ENCODE measurements around the gene OR56A3. TPM values are rescaled to one million over a fixed set of nuclear protein-coding genes. Genes with fewer than 3 reads are reported as not detected.

OR56A3 gene
- total and polyA plus RNA-seq, 10 of the 15 experiments (the other 5 are each of a cell fraction or from before 2014, with no cell fraction given), result not detected

GRCh38 chr11:5923427-5923776 is 18.6 kb upstream of the OR56A3 start:
- RAD21 ChIA-PET (ENCODE audit: unreplicated experiment), result no interaction called here
- Histone ChIP-seq H3K4me1 (ENCODE audit: control insufficient read depth, insufficient read depth, low read length) (peaks cover 3% of the 10 kb centered on the region; the same call in 1 of the 2 replicates), H2AFZ (ENCODE audit: control insufficient read depth, low read depth, low read length) (no peak overlapping the region), H3K36me3 (ENCODE audit: control insufficient read depth in 2 of 2, insufficient read depth in 2 of 2, low read length in 1 of 2) (no peaks in the 10 kb centered on the region), H3K79me2 (ENCODE audit: control insufficient read depth, insufficient read depth, low read length) (no peaks in the 10 kb centered on the region), H3K4me3 (no peak overlapping the region), H3K27me3 (replicated peaks in 1 of 2; ENCODE audit: control insufficient read depth in 2 of 2, insufficient read depth in 2 of 2, low read length in 1 of 2) (no peaks in the 10 kb centered on the region), H3K27ac (ENCODE audit: control insufficient read depth, insufficient read depth) (no peak overlapping the region; the same call in 1 of the 2 replicates), H3K9me3 (replicated peaks; ENCODE audit: control insufficient read depth, insufficient read depth, low read length) (peaks cover 1% of the 10 kb centered on the region; the same call in 1 of the 3 replicates), H4K20me1 (ENCODE audit: control insufficient read depth, insufficient read depth) (no peaks in the 10 kb centered on the region), H3K9ac (ENCODE audit: control insufficient read depth, insufficient read depth, low read length) (no peak overlapping the region), H3K4me2 (ENCODE audit: control insufficient read depth, insufficient read depth) (no peak overlapping the region)
- ATAC-seq (peak; percentile 72), DNase-seq (ENCODE audit: low read depth, low spot score) (no peak), FAIRE-seq (no peak)
- CTCF ChIA-PET, result no interaction called here
- POLR2A ChIA-PET, result no interaction called here
- BruUV-seq (replicated peaks), result no TSS peak
- SMC1A ChIA-PET (ENCODE audit: uncharacterized antibody, unreplicated experiment), result no interaction called here
- in situ Hi-C loops (cut with MboI), result no loop called here
- intact Hi-C loops (cut with micrococcal nuclease; ENCODE audit: unreplicated experiment), result no loop called here
- TF ChIP-seq TARDBP (IDR thresholded peaks at IDR 0.05; ENCODE audit: borderline replicate concordance), result no peak
- no peak for TF ChIP-seq ZSCAN29 (IDR thresholded peaks at IDR 0.05)
- TF ChIP-seq CREB1 (IDR thresholded peaks at IDR 0.05; ENCODE audit: low read depth), result no peak
- no peak for TF ChIP-seq CREM (IDR thresholded peaks at IDR 0.05; ENCODE audit: low read depth)
- no peak for TF ChIP-seq SMAD5 (IDR thresholded peaks at IDR 0.05; ENCODE audit: low read depth)
- TF ChIP-seq, protein P1, sequence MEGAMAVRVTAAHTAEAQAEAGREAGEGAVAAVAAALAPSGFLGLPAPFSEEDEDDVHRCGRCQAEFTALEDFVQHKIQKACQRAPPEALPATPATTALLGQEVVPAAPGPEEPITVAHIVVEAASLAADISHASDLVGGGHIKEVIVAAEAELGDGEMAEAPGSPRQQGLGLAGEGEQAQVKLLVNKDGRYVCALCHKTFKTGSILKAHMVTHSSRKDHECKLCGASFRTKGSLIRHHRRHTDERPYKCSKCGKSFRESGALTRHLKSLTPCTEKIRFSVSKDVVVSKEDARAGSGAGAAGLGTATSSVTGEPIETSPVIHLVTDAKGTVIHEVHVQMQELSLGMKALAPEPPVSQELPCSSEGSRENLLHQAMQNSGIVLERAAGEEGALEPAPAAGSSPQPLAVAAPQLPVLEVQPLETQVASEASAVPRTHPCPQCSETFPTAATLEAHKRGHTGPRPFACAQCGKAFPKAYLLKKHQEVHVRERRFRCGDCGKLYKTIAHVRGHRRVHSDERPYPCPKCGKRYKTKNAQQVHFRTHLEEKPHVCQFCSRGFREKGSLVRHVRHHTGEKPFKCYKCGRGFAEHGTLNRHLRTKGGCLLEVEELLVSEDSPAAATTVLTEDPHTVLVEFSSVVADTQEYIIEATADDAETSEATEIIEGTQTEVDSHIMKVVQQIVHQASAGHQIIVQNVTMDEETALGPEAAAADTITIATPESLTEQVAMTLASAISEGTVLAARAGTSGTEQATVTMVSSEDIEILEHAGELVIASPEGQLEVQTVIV (IDR thresholded peaks at IDR 0.05; ENCODE audit: borderline replicate concordance, partially characterized antibody), result no peak
- no peak for TF ChIP-seq ETV6 (conservative IDR thresholded peaks at IDR 0.05 in 1 of 2, IDR thresholded peaks at IDR 0.05 in 1 of 2; ENCODE audit: borderline replicate concordance in 1 of 2, low read depth in 1 of 2)

- Histone ChIP-seq H3K27ac (ENCODE audit: control insufficient read depth, insufficient read depth) (no peak overlapping the region; the same call in 1 of the 2 replicates), H3K4me3 (no peak overlapping the region), H4K20me1 (ENCODE audit: control insufficient read depth, insufficient read depth) (no peaks in the 10 kb centered on the region), H3K9ac (ENCODE audit: control insufficient read depth, insufficient read depth, low read length) (no peak overlapping the region), H3K36me3 (ENCODE audit: control insufficient read depth in 2 of 2, insufficient read depth in 2 of 2, low read length in 1 of 2) (no peaks in the 10 kb centered on the region), H3K9me3 (replicated peaks; ENCODE audit: control insufficient read depth, insufficient read depth, low read length) (peaks cover 1% of the 10 kb centered on the region; the same call in 1 of the 3 replicates), H3K4me2 (ENCODE audit: control insufficient read depth, insufficient read depth) (no peak overlapping the region), H2AFZ (ENCODE audit: control insufficient read depth, low read depth, low read length) (no peak overlapping the region), H3K27me3 (replicated peaks in 1 of 2; ENCODE audit: control insufficient read depth in 2 of 2, insufficient read depth in 2 of 2, low read length in 1 of 2) (no peaks in the 10 kb centered on the region), H3K79me2 (ENCODE audit: control insufficient read depth, insufficient read depth, low read length) (no peaks in the 10 kb centered on the region), H3K4me1 (ENCODE audit: control insufficient read depth, insufficient read depth, low read length) (peaks cover 3% of the 10 kb centered on the region; the same call in 1 of the 2 replicates)
- intact Hi-C loops (cut with micrococcal nuclease; ENCODE audit: unreplicated experiment), result no loop called here
- POLR2A ChIA-PET, result no interaction called here
- ATAC-seq (no peak), FAIRE-seq (no peak), DNase-seq (ENCODE audit: low read depth, low spot score) (no peak)
- in situ Hi-C loops (cut with MboI), result no loop called here
- CTCF ChIA-PET, result no interaction called here
- SMC1A ChIA-PET (ENCODE audit: uncharacterized antibody, unreplicated experiment), result no interaction called here
- BruUV-seq (replicated peaks), result no TSS peak
- RAD21 ChIA-PET (ENCODE audit: unreplicated experiment), result no interaction called here
- TF ChIP-seq ETV6 (conservative IDR thresholded peaks at IDR 0.05 in 1 of 2, IDR thresholded peaks at IDR 0.05 in 1 of 2; ENCODE audit: borderline replicate concordance in 1 of 2, low read depth in 1 of 2) (no peak), CHD2 (IDR thresholded peaks at IDR 0.05; ENCODE audit: borderline replicate concordance, low read depth, low read length) (no peak)
Observed at GRCh38 chr11:5923794-5924193, 18.3 kb upstream of the OR56A3 start.

All from GM12878 (cell line).